WTC11 (cell line): ENCODE data around the gene LRRK2. TPM values are rescaled to one million over a fixed set of nuclear protein-coding genes. Genes with fewer than 3 reads are reported as not detected.

Experiments used
- ATAC-seq: fragments of 200-7000 bp; cut with Tn5 transposase; 2 replicates; pipeline ENCODE4 v1.10.0; 2021; ENCODE audit warnings: mild to moderate bottlenecking, moderate library complexity
- CTCF ChIA-PET: fragments of 300-600 bp; sonication (Branson Sonifier 250); formaldehyde crosslinking; loops from one replicate; lab custom pipeline; 2021; ENCODE audit warnings: antibody characterized with exemption; lab: Charles Lee
- POLR2A ChIA-PET: fragments of 350-600 bp; sonication (Branson Sonifier 250); formaldehyde crosslinking; loops from one replicate; lab custom pipeline; 2021; ENCODE audit warnings: antibody characterized with exemption; lab: Charles Lee
- DNase-seq: peaks from one replicate; pipeline ENCODE4 v3.0.0; 2021; ENCODE audit warnings: low spot score
- H3K27ac Mint-ChIP-seq: 2 replicates; pipeline ENCODE4 v1.8.0; 2021; ENCODE audit warnings: mixed read lengths
- H3K27me3 Mint-ChIP-seq: 2 replicates; pipeline ENCODE4 v1.8.0; 2021; ENCODE audit warnings: low read depth, mild to moderate bottlenecking, moderate library complexity, mixed read lengths
- H3K36me3 Mint-ChIP-seq: 2 replicates; pipeline ENCODE4 v1.8.0; 2021; ENCODE audit warnings: mixed read lengths
- H3K4me1 Mint-ChIP-seq: 2 replicates; pipeline ENCODE4 v1.8.0; 2022; ENCODE audit warnings: mixed read lengths
- H3K4me3 Mint-ChIP-seq: 2 replicates; pipeline ENCODE4 v1.8.0; 2021; ENCODE audit warnings: mild to moderate bottlenecking, moderate library complexity, mixed read lengths
- H3K9me3 Mint-ChIP-seq: 2 replicates; pipeline ENCODE4 v1.8.0; 2021; ENCODE audit warnings: mixed read lengths
- CREB1 ChIP-seq: sonication (generic); formaldehyde crosslinking; IDR thresholded peaks from 2 replicates; pipeline ENCODE4 v1.8.0; 2023; ENCODE audit warnings: mild to moderate bottlenecking, missing genetic modification reagents
- MYBL2 ChIP-seq: sonication (generic); formaldehyde crosslinking; IDR thresholded peaks from 2 replicates; pipeline ENCODE4 v1.8.1; 2023; ENCODE audit warnings: mild to moderate bottlenecking, moderate library complexity, missing genetic modification reagents
- NFATC4 ChIP-seq: fragments of 250-450 bp; sonication (Bioruptor Pico); IDR thresholded peaks from 2 replicates; pipeline ENCODE4 v1.9.0; 2021; ENCODE audit warnings: mild to moderate bottlenecking
- RORB ChIP-seq: fragments of 250-450 bp; sonication (Bioruptor Pico); IDR thresholded peaks from 2 replicates; pipeline ENCODE4 v1.9.0; 2021; ENCODE audit warnings: mild to moderate bottlenecking
- USF2 ChIP-seq: sonication (generic); formaldehyde crosslinking; IDR thresholded peaks from 2 replicates; pipeline ENCODE4 v1.8.1; 2023; ENCODE audit warnings: mild to moderate bottlenecking, missing genetic modification reagents, moderate library complexity
- total RNA-seq: library from RNA; stranded (reverse); gene quantifications from 3 replicates; pipeline ENCODE4 v1.2.3, GENCODE V29; 2021
- TF ChIP-seq, protein P1 (sequence below): sonication (generic); formaldehyde crosslinking; IDR thresholded peaks from 2 replicates; pipeline ENCODE4 v1.8.0; 2022; ENCODE audit warnings: mild to moderate bottlenecking, missing genetic modification reagents
- TF ChIP-seq, protein P2 (sequence below): fragments of 250-450 bp; sonication (Bioruptor Pico); IDR thresholded peaks from 2 replicates; pipeline ENCODE4 v2.1.2; 2022; ENCODE audit warnings: mild to moderate bottlenecking, moderate library complexity
- TF ChIP-seq, protein P3 (sequence below): sonication (generic); formaldehyde crosslinking; IDR thresholded peaks from 2 replicates; pipeline ENCODE4 v1.8.1; 2022; ENCODE audit warnings: low read depth, mild to moderate bottlenecking, moderate library complexity, missing genetic modification reagents, borderline replicate concordance
- TF ChIP-seq, protein P4 (sequence below): sonication (generic); formaldehyde crosslinking; IDR thresholded peaks from 2 replicates; pipeline ENCODE4 v1.8.1; 2023; ENCODE audit warnings: mild to moderate bottlenecking, missing genetic modification reagents, moderate library complexity

LRRK2 gene
- total RNA-seq, 1 experiment from 2014 or later = 0.46 TPM

GRCh38 chr12:40399656-40400055 lies 174.9 kb downstream of the LRRK2 start (continued):
- TF ChIP-seq, protein P1, sequence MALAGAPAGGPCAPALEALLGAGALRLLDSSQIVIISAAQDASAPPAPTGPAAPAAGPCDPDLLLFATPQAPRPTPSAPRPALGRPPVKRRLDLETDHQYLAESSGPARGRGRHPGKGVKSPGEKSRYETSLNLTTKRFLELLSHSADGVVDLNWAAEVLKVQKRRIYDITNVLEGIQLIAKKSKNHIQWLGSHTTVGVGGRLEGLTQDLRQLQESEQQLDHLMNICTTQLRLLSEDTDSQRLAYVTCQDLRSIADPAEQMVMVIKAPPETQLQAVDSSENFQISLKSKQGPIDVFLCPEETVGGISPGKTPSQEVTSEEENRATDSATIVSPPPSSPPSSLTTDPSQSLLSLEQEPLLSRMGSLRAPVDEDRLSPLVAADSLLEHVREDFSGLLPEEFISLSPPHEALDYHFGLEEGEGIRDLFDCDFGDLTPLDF = no peak
- TF ChIP-seq, protein P2, sequence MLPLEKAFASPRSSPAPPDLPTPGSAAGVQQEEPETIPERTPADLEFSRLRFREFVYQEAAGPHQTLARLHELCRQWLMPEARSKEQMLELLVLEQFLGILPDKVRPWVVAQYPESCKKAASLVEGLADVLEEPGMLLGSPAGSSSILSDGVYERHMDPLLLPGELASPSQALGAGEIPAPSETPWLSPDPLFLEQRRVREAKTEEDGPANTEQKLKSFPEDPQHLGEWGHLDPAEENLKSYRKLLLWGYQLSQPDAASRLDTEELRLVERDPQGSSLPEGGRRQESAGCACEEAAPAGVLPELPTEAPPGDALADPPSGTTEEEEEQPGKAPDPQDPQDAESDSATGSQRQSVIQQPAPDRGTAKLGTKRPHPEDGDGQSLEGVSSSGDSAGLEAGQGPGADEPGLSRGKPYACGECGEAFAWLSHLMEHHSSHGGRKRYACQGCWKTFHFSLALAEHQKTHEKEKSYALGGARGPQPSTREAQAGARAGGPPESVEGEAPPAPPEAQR (CRISPR knock-in tag) = no peak
- TF ChIP-seq NFATC4 (CRISPR knock-in tag) (no peak), MYBL2 (CRISPR knock-in tag) (no peak), RORB (no peak)
- TF ChIP-seq, protein P3, sequence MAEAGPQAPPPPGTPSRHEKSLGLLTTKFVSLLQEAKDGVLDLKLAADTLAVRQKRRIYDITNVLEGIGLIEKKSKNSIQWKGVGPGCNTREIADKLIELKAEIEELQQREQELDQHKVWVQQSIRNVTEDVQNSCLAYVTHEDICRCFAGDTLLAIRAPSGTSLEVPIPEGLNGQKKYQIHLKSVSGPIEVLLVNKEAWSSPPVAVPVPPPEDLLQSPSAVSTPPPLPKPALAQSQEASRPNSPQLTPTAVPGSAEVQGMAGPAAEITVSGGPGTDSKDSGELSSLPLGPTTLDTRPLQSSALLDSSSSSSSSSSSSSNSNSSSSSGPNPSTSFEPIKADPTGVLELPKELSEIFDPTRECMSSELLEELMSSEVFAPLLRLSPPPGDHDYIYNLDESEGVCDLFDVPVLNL (CRISPR knock-in tag) = no peak
- TF ChIP-seq, all 79 proteins: peak for 0

DNA sequence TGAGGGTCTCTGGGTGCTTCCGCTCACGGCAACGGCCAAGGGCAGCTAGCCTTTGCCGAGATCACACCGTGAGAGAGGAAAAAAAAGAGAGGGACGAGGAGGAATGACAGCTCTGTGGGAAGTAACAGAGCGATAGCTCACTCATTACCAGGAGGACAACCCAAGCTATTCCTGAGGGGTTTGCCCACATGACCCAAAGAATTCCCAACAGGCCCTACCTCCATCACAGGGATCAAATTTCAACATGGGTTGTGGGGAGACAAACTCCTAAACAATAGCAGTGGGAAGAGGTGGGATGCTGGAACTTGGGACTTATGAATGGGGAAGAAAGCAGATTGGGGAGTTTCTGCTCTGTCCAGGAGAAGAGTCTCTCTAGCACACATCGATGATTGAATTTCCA lies 180.6 kb downstream of the LRRK2 start:
- H3K9me3 Mint-ChIP-seq = 0 out of 2 replicates have a peak, but pooled peaks cover 3% of the 10 kb centered on the region
- no peaks in the 10 kb centered on the region for H3K27me3 Mint-ChIP-seq
- ATAC-seq (peak; percentile 95), DNase-seq (no peak)
- no peak overlapping the region for H3K4me3 Mint-ChIP-seq
- POLR2A ChIA-PET = no interaction called here
- CTCF ChIA-PET = no interaction called here
- no peaks in the 10 kb centered on the region for H3K36me3 Mint-ChIP-seq
- H3K27ac Mint-ChIP-seq = no peak overlapping the region
- peaks cover 14% of the 10 kb centered on the region for H3K4me1 Mint-ChIP-seq
- peak; percentile 38; the same call in 1 of the 2 replicates for TF ChIP-seq USF2 (CRISPR knock-in tag)
- TF ChIP-seq CREB1 (CRISPR knock-in tag) = no peak
- TF ChIP-seq NFATC4 (CRISPR knock-in tag) = no peak
- TF ChIP-seq, protein P4, sequence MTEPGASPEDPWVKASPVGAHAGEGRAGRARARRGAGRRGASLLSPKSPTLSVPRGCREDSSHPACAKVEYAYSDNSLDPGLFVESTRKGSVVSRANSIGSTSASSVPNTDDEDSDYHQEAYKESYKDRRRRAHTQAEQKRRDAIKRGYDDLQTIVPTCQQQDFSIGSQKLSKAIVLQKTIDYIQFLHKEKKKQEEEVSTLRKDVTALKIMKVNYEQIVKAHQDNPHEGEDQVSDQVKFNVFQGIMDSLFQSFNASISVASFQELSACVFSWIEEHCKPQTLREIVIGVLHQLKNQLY (CRISPR knock-in tag) = no peak

Other genes with a start within 250 kb of the LRRK2 start
- 12.5 to 15.3 TPM (median 13.1 TPM) in 3 replicates for gene SLC2A13, start 118.9 kb upstream of the LRRK2 start, total RNA-seq